ENCODE data around the gene SERPINE2. TPM values are rescaled to one million over a fixed set of nuclear protein-coding genes. Genes with fewer than 3 reads are reported as not detected.

SERPINE2 gene
- total RNA-seq, 4 donors from 2014 or later: 7.0 to 16.5 (median 10.0) TPM

- DNase-seq (ENCODE audit: low spot score in 2 of 2): no peak
- Histone ChIP-seq H3K4me1 (no peaks in the 10 kb centered on the region), H3K27me3 (no peaks in the 10 kb centered on the region), H3K36me3 (no peaks in the 10 kb centered on the region), H3K9me3 (no peaks in the 10 kb centered on the region), H3K27ac (no peak overlapping the region), H3K4me3 (no peak overlapping the region)
- 65% methylated on average over 3 of the region's 3 CpGs for WGBS
- TF ChIP-seq POLR2A (IDR thresholded peaks at IDR 0.05): no peak
- no peak for TF ChIP-seq CTCF (IDR thresholded peaks at IDR 0.05)
- no peak for TF ChIP-seq EP300 (IDR thresholded peaks at IDR 0.05)
- no peak for TF ChIP-seq POLR2AphosphoS5 (IDR thresholded peaks at IDR 0.05)
Observed at GRCh38 chr2:224020523-224020922, 18.6 kb downstream of the SERPINE2 start.

GRCh38 chr2:224017957-224018356 lies 21.1 kb downstream of the SERPINE2 start:
- Histone ChIP-seq H3K27ac (no peak overlapping the region), H3K36me3 (no peaks in the 10 kb centered on the region), H3K4me1 (no peaks in the 10 kb centered on the region), H3K9me3 (no peaks in the 10 kb centered on the region), H3K4me3 (no peak overlapping the region), H3K27me3 (no peaks in the 10 kb centered on the region)
- no peak for DNase-seq (ENCODE audit: low spot score in 2 of 2)
- WGBS: 32% methylated on average over 4 of the region's 4 CpGs
- no peak for TF ChIP-seq CTCF (IDR thresholded peaks at IDR 0.05)
- TF ChIP-seq POLR2A (IDR thresholded peaks at IDR 0.05): no peak
- TF ChIP-seq EP300 (IDR thresholded peaks at IDR 0.05): no peak
- no peak for TF ChIP-seq POLR2AphosphoS5 (IDR thresholded peaks at IDR 0.05)

GRCh38 chr2:224016963-224017362 lies 22.1 kb downstream of the SERPINE2 start:
- WGBS: 75% methylated on average over 3 of the region's 3 CpGs
- Histone ChIP-seq H3K4me3 (no peak overlapping the region), H3K27ac (no peak overlapping the region), H3K36me3 (no peaks in the 10 kb centered on the region), H3K27me3 (no peaks in the 10 kb centered on the region), H3K9me3 (no peaks in the 10 kb centered on the region), H3K4me1 (no peaks in the 10 kb centered on the region)
- no peak for TF ChIP-seq POLR2A (IDR thresholded peaks at IDR 0.05)
- TF ChIP-seq POLR2AphosphoS5 (IDR thresholded peaks at IDR 0.05): no peak
- DNase-seq (ENCODE audit: low spot score in 2 of 2): no peak

- Histone ChIP-seq H3K36me3 (no peaks in the 10 kb centered on the region), H3K4me3 (no peak overlapping the region), H3K27ac (no peak overlapping the region), H3K9me3 (no peaks in the 10 kb centered on the region), H3K4me1 (no peaks in the 10 kb centered on the region), H3K27me3 (no peaks in the 10 kb centered on the region)
- DNase-seq (ENCODE audit: low spot score in 2 of 2): no peak
- WGBS: 90% methylated on average over 4 of the region's 4 CpGs
- TF ChIP-seq POLR2AphosphoS5 (IDR thresholded peaks at IDR 0.05) (no peak), EP300 (IDR thresholded peaks at IDR 0.05) (no peak), POLR2A (IDR thresholded peaks at IDR 0.05) (no peak)
Observed at GRCh38 chr2:224014336-224014735, 24.8 kb downstream of the SERPINE2 start.

- H3K4me3 ChIP-seq: no peak overlapping the region
- no peak overlapping the region for H3K27ac ChIP-seq
- H3K27me3 ChIP-seq: no peaks in the 10 kb centered on the region
- no peak for DNase-seq (ENCODE audit: low spot score in 2 of 2)
- TF ChIP-seq POLR2A (IDR thresholded peaks at IDR 0.05): no peak
- TF ChIP-seq CTCF (IDR thresholded peaks at IDR 0.05): no peak
- no peak for TF ChIP-seq EP300 (IDR thresholded peaks at IDR 0.05)
- no peak for TF ChIP-seq POLR2AphosphoS5 (IDR thresholded peaks at IDR 0.05)
- 79% methylated on average over 1 of the region's 1 CpG for WGBS
- H3K9me3 ChIP-seq: no peaks in the 10 kb centered on the region
- H3K4me1 ChIP-seq: no peaks in the 10 kb centered on the region
- no peaks in the 10 kb centered on the region for H3K36me3 ChIP-seq
Observed at GRCh38 chr2:224011837-224012236, 27.2 kb downstream of the SERPINE2 start.

- H3K36me3 ChIP-seq: no peaks in the 10 kb centered on the region
- no peak for DNase-seq (ENCODE audit: low spot score in 2 of 2)
- no peaks in the 10 kb centered on the region for H3K4me1 ChIP-seq
- WGBS: 88% methylated on average over 5 of the region's 5 CpGs
- no peak overlapping the region for H3K4me3 ChIP-seq
- H3K9me3 ChIP-seq: no peaks in the 10 kb centered on the region
- no peak for TF ChIP-seq POLR2AphosphoS5 (IDR thresholded peaks at IDR 0.05)
- TF ChIP-seq POLR2A (IDR thresholded peaks at IDR 0.05): no peak
- TF ChIP-seq CTCF (IDR thresholded peaks at IDR 0.05): no peak
- TF ChIP-seq EP300 (IDR thresholded peaks at IDR 0.05): no peak
- H3K27ac ChIP-seq: no peak overlapping the region
- H3K27me3 ChIP-seq: no peaks in the 10 kb centered on the region
Observed at GRCh38 chr2:224009605-224010315, 29.3 kb downstream of the SERPINE2 start.
